Mucosa of rectum (tissue), 2 donors: ENCODE data around the gene COLEC12.

ENCODE experiments used
- H3K27ac ChIP-seq, 2 donors: one replicate each; pipeline ENCODE4 v1.7.0; 2013; ENCODE audit warnings: inconsistent platforms in 2 of 2, low read depth in 2 of 2, low read length in 2 of 2
- H3K27me3 ChIP-seq, 2 donors: one replicate each; pipeline ENCODE4 v1.7.0; 2013; ENCODE audit warnings: low read length in 2 of 2; ENCODE audit not compliant: control insufficient read depth in 2 of 2, insufficient read depth in 2 of 2
- H3K36me3 ChIP-seq, 2 donors: one replicate each; pipeline ENCODE4 v1.7.0; 2013; ENCODE audit warnings: low read length in 2 of 2; ENCODE audit not compliant: control insufficient read depth in 2 of 2, insufficient read depth in 2 of 2
- H3K4me1 ChIP-seq, 2 donors: one replicate each; pipeline ENCODE4 v1.7.0; 2013; ENCODE audit warnings: low read length in 2 of 2, mild to moderate bottlenecking in 1 of 2; ENCODE audit not compliant: control insufficient read depth in 2 of 2, insufficient read depth in 2 of 2
- H3K4me3 ChIP-seq, 2 donors: one replicate each; pipeline ENCODE4 v1.7.0; 2013; ENCODE audit warnings: low read length in 2 of 2
- H3K9ac ChIP-seq, 2 donors: one replicate each; pipeline ENCODE4 v1.7.0; 2013; ENCODE audit warnings: low read length in 2 of 2, low read depth in 1 of 2, mild to moderate bottlenecking in 1 of 2
- H3K9me3 ChIP-seq, 2 donors: one replicate each; pipeline ENCODE4 v1.7.0; 2013; ENCODE audit warnings: low read length in 2 of 2; ENCODE audit not compliant: control insufficient read depth in 2 of 2
- donor health status: healthy.
- donor health status: Normal muscosa, but diverticular disease.

The COLEC12 gene

GRCh38 chr18:492451-492850, 8.1 kb downstream of the COLEC12 start:
- H3K27me3 ChIP-seq = no peaks in the 10 kb centered on the region
- H3K36me3 ChIP-seq = no peaks in the 10 kb centered on the region
- no peaks in the 10 kb centered on the region for H3K4me1 ChIP-seq
- no peaks in the 10 kb centered on the region for H3K9me3 ChIP-seq
- H3K4me3 ChIP-seq = no peak overlapping the region
- H3K27ac ChIP-seq = no peak overlapping the region
- H3K9ac ChIP-seq = no peak overlapping the region

GRCh38 chr18:490624-491023, 9.9 kb downstream of the COLEC12 start:
- H3K36me3 ChIP-seq = no peaks in the 10 kb centered on the region
- H3K9ac ChIP-seq = no peak overlapping the region
- H3K9me3 ChIP-seq = no peaks in the 10 kb centered on the region
- no peak overlapping the region for H3K27ac ChIP-seq
- no peaks in the 10 kb centered on the region for H3K27me3 ChIP-seq
- no peak overlapping the region for H3K4me3 ChIP-seq
- H3K4me1 ChIP-seq = no peaks in the 10 kb centered on the region

- Histone ChIP-seq H3K9ac (no peak overlapping the region), H3K36me3 (no peaks in the 10 kb centered on the region), H3K9me3 (no peaks in the 10 kb centered on the region), H3K4me1 (no peaks in the 10 kb centered on the region), H3K4me3 (no peak overlapping the region), H3K27me3 (no peaks in the 10 kb centered on the region), H3K27ac (no peak overlapping the region)
These were observed 10.5 kb downstream of the COLEC12 start for GRCh38 chr18:490024-490366.

- no peaks in the 10 kb centered on the region for H3K27me3 ChIP-seq
- no peak overlapping the region for H3K9ac ChIP-seq
- H3K4me3 ChIP-seq = no peak overlapping the region
- H3K9me3 ChIP-seq = no peaks in the 10 kb centered on the region
- no peak overlapping the region for H3K27ac ChIP-seq
- no peaks in the 10 kb centered on the region for H3K36me3 ChIP-seq
- no peaks in the 10 kb centered on the region for H3K4me1 ChIP-seq
These were observed 11.1 kb downstream of the COLEC12 start for GRCh38 chr18:489244-490023.

GRCh38 chr18:486929-487740, 13.4 kb downstream of the COLEC12 start:
- no peak overlapping the region for H3K4me3 ChIP-seq
- H3K27ac ChIP-seq = no peak overlapping the region
- no peaks in the 10 kb centered on the region for H3K4me1 ChIP-seq
- H3K27me3 ChIP-seq = no peaks in the 10 kb centered on the region
- no peak overlapping the region for H3K9ac ChIP-seq
- H3K36me3 ChIP-seq = no peaks in the 10 kb centered on the region
- H3K9me3 ChIP-seq = no peaks in the 10 kb centered on the region

DNA sequence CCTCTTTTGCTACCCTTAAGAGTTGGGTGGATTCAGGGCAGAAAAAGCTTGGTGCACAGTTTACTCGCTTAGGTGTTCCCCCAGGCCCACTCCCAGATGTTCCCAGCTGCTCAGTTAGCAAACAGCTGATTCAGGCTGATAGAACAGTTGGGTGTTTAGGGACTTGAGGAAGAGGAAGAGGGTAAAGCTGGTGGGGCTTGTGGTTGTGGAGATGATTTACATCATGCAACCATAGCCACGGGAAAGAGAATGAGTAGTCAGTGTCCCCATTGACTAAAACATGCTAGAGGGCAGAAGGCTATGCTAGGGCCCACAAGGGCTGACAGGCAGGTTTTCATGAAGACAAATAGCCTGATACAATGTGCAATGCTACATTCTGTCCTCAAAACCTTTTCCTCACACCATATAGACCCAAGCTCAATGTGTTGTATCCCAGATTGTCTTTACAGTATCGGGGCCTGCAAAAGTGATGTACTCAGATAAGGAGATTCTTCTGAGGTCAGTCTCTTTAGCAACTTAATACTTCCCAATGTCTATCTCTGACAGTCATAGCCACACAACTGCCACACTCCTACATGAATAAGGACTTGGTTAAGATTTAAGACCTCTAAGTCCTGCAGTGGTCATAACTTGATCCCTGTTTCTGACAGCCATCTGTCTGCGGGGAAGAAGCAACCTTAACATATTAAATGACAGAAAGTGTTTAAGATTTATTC, 15.6 kb downstream of the COLEC12 start:
- no peak overlapping the region for H3K9ac ChIP-seq
- no peak overlapping the region for H3K27ac ChIP-seq
- no peaks in the 10 kb centered on the region for H3K4me1 ChIP-seq
- H3K9me3 ChIP-seq = no peaks in the 10 kb centered on the region
- H3K36me3 ChIP-seq = no peaks in the 10 kb centered on the region
- H3K27me3 ChIP-seq = no peaks in the 10 kb centered on the region
- H3K4me3 ChIP-seq = no peak overlapping the region

DNA sequence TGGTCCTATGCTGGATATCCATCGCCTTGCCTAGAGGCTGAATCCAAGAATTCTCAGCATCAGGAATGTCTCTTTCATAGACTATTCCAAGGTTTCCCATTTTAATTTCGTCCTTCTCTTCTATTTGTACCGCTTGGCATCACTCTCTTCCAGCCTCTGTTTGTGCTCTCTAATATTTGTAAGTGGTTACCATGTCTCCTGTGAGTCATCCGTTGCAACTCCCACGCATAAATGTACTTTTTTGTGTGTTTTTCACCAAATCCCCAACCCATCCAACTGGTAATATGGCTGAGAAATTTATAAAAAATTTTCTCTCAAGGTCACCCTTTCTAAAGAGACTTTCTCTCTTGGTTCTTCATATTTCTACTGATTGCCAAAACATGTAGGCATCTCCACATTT, 21.8 kb downstream of the COLEC12 start:
- Histone ChIP-seq H3K27ac (no peak overlapping the region), H3K4me1 (no peaks in the 10 kb centered on the region), H3K9ac (no peak overlapping the region), H3K9me3 (no peaks in the 10 kb centered on the region), H3K4me3 (no peak overlapping the region), H3K36me3 (no peaks in the 10 kb centered on the region), H3K27me3 (no peaks in the 10 kb centered on the region)

DNA sequence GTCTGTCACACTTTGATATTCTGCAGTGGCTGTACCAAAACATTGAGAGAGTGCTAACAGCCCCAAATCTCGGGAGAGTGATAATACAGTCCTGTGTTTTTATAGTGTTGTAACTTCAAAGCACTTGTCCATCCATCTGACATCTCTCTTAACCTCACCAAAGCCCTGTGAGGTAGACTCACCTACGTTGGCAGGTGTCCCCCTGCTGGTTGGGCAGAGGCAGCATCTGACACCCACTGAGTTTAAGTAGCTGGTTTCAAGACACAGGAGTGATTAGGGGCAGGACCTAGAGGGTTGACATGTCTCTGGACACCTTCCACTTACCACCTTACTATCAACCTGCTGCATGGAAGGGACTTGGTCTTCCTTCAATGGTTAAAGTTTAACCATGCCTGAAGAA, 22.9 kb downstream of the COLEC12 start:
- H3K27ac ChIP-seq = no peak overlapping the region
- no peaks in the 10 kb centered on the region for H3K27me3 ChIP-seq
- H3K9me3 ChIP-seq = no peaks in the 10 kb centered on the region
- no peaks in the 10 kb centered on the region for H3K36me3 ChIP-seq
- no peak overlapping the region for H3K4me3 ChIP-seq
- H3K4me1 ChIP-seq = no peaks in the 10 kb centered on the region
- H3K9ac ChIP-seq = no peak overlapping the region

DNA sequence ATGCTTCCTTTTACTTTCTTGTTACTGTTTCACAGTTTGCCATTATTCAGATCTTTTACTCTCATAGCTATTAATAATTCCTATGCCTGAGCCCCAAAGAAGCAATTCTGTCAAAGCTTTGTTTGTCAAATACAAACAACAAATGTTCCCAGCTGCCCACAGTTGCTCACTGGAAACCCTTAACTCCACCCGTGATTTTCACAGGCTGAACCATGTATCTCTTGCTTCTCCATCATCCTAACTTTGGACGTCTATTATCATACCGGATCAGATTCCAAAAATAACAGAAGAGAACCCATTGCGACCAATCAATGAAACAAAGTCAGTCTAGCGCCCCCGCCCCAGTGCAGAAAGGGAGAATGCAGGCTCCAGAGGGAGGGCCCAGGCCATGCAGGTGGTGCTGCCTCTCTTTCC, 24.2 kb downstream of the COLEC12 start:
- Histone ChIP-seq H3K27me3 (no peaks in the 10 kb centered on the region), H3K27ac (no peak overlapping the region), H3K36me3 (no peaks in the 10 kb centered on the region), H3K9ac (no peak overlapping the region), H3K4me3 (no peak overlapping the region), H3K4me1 (no peaks in the 10 kb centered on the region), H3K9me3 (no peaks in the 10 kb centered on the region)
